ENCODE data around the gene HTD2. TPM values are rescaled to one million over a fixed set of nuclear protein-coding genes. Genes with fewer than 3 reads are reported as not detected.

Gene HTD2
- 5.1 and 5.3 TPM in 2 replicates for total RNA-seq

GRCh38 chr3:58305882-58306711 is at the start of gene HTD2, which contains the start of gene RPP14:
HTD2 (plus strand) TSS chr3:58306520; CDS start chr3:58317614, 11,094 bp downstream.
RPP14 (plus strand) TSS chr3:58306245; CDS start chr3:58310330, 4,085 bp downstream.

GRCh38 chr3:58332575-58333188 is 26.4 kb downstream of the HTD2 start, which contains the start of gene PXK:
PXK (plus strand) TSS chr3:58332892; CDS start chr3:58332989, 97 bp downstream.

Small RNA genes lying within 50 kb of the gene (small RNA-seq; reads per million reads assigned to genes)
- not detected for gene AC098479.1

Other genes starting within 250 kb of the HTD2 start
- gene DNASE1L3, start 95.5 kb upstream of the HTD2 start, total RNA-seq = 0.59 and 1.5 TPM in 2 replicates
- gene ABHD6, start 68.7 kb upstream of the HTD2 start, total RNA-seq = 7.4 and 8.5 TPM in 2 replicates
- gene RPP14, start 275 bp upstream of the HTD2 start, total RNA-seq = 9.9 and 16.0 TPM in 2 replicates
- gene PXK, start 26.4 kb downstream of the HTD2 start, total RNA-seq = 40.1 and 40.4 TPM in 2 replicates
- gene PDHB, start 127.3 kb downstream of the HTD2 start, total RNA-seq = 46.3 and 49.5 TPM in 2 replicates
- gene KCTD6, start 185.6 kb downstream of the HTD2 start, total RNA-seq = 6.2 and 8.4 TPM in 2 replicates
- gene ACOX2, start 230.7 kb downstream of the HTD2 start, total RNA-seq = 13.1 and 28.7 TPM in 2 replicates

Data from subcutaneous preadipocyte (primary cell).